Islet of Langerhans (tissue), 1 donor: ENCODE measurements around the gene DLG1.
"Not testable (repeated sequence)": the region's sequence is repeated elsewhere in the genome, so short reads cannot be mapped to it uniquely, and the experiment has no call there.

Experiments used
- FAIRE-seq: peaks from one replicate; lab custom pipeline; 2011; peaks lifted over from hg19 to GRCh38; lab: Jason Lieb, UNC

The DLG1 gene

GRCh38 chr3:197286678-197287077 lies 11.7 kb downstream of the DLG1 start:
- FAIRE-seq: no peak

- no peak for FAIRE-seq
Observed at GRCh38 chr3:197285557-197285956, 12.9 kb downstream of the DLG1 start.

GRCh38 chr3:197283045-197283444 lies 15.4 kb downstream of the DLG1 start:
- no peak for FAIRE-seq

GRCh38 chr3:197281849-197282248 lies 16.6 kb downstream of the DLG1 start:
- no peak for FAIRE-seq

- FAIRE-seq: no peak
Observed at GRCh38 chr3:197280156-197280555, 18.3 kb downstream of the DLG1 start.

- FAIRE-seq: no peak
Observed at GRCh38 chr3:197278933-197279332, 19.5 kb downstream of the DLG1 start.

GRCh38 chr3:197276808-197277207 lies 21.6 kb downstream of the DLG1 start:
- not testable (repeated sequence) for FAIRE-seq

- no peak for FAIRE-seq
Observed at GRCh38 chr3:197270558-197271317, 27.7 kb downstream of the DLG1 start.

GRCh38 chr3:197269024-197269423 lies 29.4 kb downstream of the DLG1 start:
- no peak for FAIRE-seq

- no peak for FAIRE-seq
Observed at GRCh38 chr3:197268294-197268693, 30.1 kb downstream of the DLG1 start.

GRCh38 chr3:197266331-197266730 lies 32.1 kb downstream of the DLG1 start:
- FAIRE-seq: no peak

GRCh38 chr3:197262709-197263108 lies 35.7 kb downstream of the DLG1 start:
- no peak for FAIRE-seq

- no peak for FAIRE-seq
Observed at GRCh38 chr3:197261164-197261509, 37.3 kb downstream of the DLG1 start.

- FAIRE-seq: no peak
Observed at GRCh38 chr3:197260491-197261163, 37.8 kb downstream of the DLG1 start.

- FAIRE-seq: no peak
Observed at GRCh38 chr3:197259096-197259495, 39.3 kb downstream of the DLG1 start.

- FAIRE-seq: no peak
Observed at GRCh38 chr3:197258168-197258755, 40.1 kb downstream of the DLG1 start.

GRCh38 chr3:197257711-197258110 lies 40.7 kb downstream of the DLG1 start:
- FAIRE-seq: no peak

- FAIRE-seq: peak; percentile 95
Observed at GRCh38 chr3:197256836-197257444, 41.5 kb downstream of the DLG1 start.

- no peak for FAIRE-seq
Observed at GRCh38 chr3:197256104-197256503, 42.3 kb downstream of the DLG1 start.

- no peak for FAIRE-seq
Observed at GRCh38 chr3:197253238-197253947, 45.0 kb downstream of the DLG1 start.

GRCh38 chr3:197249542-197249941 lies 48.9 kb downstream of the DLG1 start:
- no peak for FAIRE-seq

- no peak for FAIRE-seq
Observed at GRCh38 chr3:197248341-197248740, 50.1 kb downstream of the DLG1 start.

GRCh38 chr3:197244751-197245150 lies 53.7 kb downstream of the DLG1 start:
- no peak for FAIRE-seq
